NCI-H1105 (cell line): Measurements from ENCODE around the gene DHRS4.
"Not testable (repeated sequence)": the region's sequence is repeated elsewhere in the genome, so short reads cannot be mapped to it uniquely, and the experiment has no call there.

Experiments
- DNase-seq: peaks from one replicate; lab custom pipeline; 2025; lab: John Stamatoyannopoulos, UW

Gene DHRS4

GRCh38 chr14:23984891-23985602 lies 31.5 kb downstream of the DHRS4 start:
- no peak for DNase-seq

- DNase-seq = not testable (repeated sequence)
Observed at GRCh38 chr14:23988223-23988606, 34.6 kb downstream of the DHRS4 start.

- DNase-seq = not testable (repeated sequence)
Observed at GRCh38 chr14:23988607-23989363, 35.2 kb downstream of the DHRS4 start, which contains the start of gene DHRS4L2. Gene DHRS4L2, plus strand, starts transcription at chr14:23988929. Its CDS starts 19 bp downstream, at chr14:23988948.

GRCh38 chr14:23989734-23990445 lies 36.3 kb downstream of the DHRS4 start:
- peak; percentile 9 for DNase-seq

- not testable (repeated sequence) for DNase-seq
Observed at GRCh38 chr14:23990961-23991360, 37.4 kb downstream of the DHRS4 start.

- DNase-seq = not testable (repeated sequence)
Observed at GRCh38 chr14:23993042-23993441, 39.5 kb downstream of the DHRS4 start.

GRCh38 chr14:23996009-23996408 lies 42.4 kb downstream of the DHRS4 start:
- not testable (repeated sequence) for DNase-seq

GRCh38 chr14:23996825-23997224 lies 43.3 kb downstream of the DHRS4 start:
- not testable (repeated sequence) for DNase-seq

- DNase-seq = not testable (repeated sequence)
Observed at GRCh38 chr14:23999640-24000039, 46.1 kb downstream of the DHRS4 start.

GRCh38 chr14:24001078-24001477 lies 47.5 kb downstream of the DHRS4 start:
- not testable (repeated sequence) for DNase-seq

GRCh38 chr14:24001679-24002078 lies 48.1 kb downstream of the DHRS4 start:
- not testable (repeated sequence) for DNase-seq

- DNase-seq = not testable (repeated sequence)
Observed at GRCh38 chr14:24006471-24006816, 52.9 kb downstream of the DHRS4 start.

GRCh38 chr14:24006817-24007652 lies 53.5 kb downstream of the DHRS4 start:
- DNase-seq = peak; percentile 40

- DNase-seq = no peak
Observed at GRCh38 chr14:24011051-24011450, 57.5 kb downstream of the DHRS4 start.

GRCh38 chr14:24012726-24013273 lies 59.2 kb downstream of the DHRS4 start:
- not testable (repeated sequence) for DNase-seq

- DNase-seq = peak; percentile 79
Observed at GRCh38 chr14:24013654-24014514, 60.3 kb downstream of the DHRS4 start.

GRCh38 chr14:24015745-24016144 lies 62.2 kb downstream of the DHRS4 start:
- not testable (repeated sequence) for DNase-seq
